ENCODE data around the gene STK33. TPM values are rescaled to one million over a fixed set of nuclear protein-coding genes. Genes with fewer than 3 reads are reported as not detected.

STK33 gene
- total RNA-seq, 1 donor from 2014 or later, result 23.9 TPM

- no peak for ATAC-seq
- DNase-seq (ENCODE audit: missing footprints), result no peak
- intact Hi-C loops (cut with DNase I), result no loop called here
Observed at GRCh38 chr11:8387141-8387540, 206.9 kb downstream of the STK33 start.

- no peak for DNase-seq (ENCODE audit: missing footprints)
- intact Hi-C loops (cut with DNase I), result no loop called here
- no peak for ATAC-seq
Observed at GRCh38 chr11:8386134-8386864, 207.7 kb downstream of the STK33 start.

DNA sequence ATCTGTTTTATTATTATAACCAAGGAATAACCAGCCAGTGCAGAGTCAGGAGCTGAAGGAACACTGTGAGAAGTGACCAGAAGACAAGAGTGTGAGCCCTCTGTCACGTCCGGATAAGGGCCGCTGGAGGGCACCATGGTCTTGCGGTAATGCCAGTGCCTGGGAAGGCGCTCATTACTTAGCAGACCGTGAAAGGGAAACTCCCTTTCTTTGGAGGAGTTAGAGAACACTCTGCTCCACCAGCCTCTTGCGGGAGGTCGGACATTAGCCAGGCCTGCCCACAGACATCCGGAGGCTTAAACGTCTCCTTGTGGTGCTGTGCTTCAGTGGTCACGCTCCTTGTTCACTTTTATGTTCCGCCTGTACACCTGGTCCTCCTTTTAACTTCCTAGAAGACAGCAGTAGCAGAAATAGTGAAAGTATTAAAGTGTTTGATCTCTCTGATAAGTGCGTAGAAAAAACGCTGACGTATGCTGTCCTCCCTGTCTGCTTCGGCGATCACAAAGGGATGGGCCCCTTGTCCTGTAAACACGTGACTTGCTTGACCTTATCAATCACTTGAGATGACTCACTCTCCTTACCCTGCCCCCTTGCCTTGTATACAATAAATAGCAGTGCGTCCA lies 209.7 kb downstream of the STK33 start:
- no peak for ATAC-seq
- DNase-seq (ENCODE audit: missing footprints), result no peak
- intact Hi-C loops (cut with DNase I), result no loop called here

DNA sequence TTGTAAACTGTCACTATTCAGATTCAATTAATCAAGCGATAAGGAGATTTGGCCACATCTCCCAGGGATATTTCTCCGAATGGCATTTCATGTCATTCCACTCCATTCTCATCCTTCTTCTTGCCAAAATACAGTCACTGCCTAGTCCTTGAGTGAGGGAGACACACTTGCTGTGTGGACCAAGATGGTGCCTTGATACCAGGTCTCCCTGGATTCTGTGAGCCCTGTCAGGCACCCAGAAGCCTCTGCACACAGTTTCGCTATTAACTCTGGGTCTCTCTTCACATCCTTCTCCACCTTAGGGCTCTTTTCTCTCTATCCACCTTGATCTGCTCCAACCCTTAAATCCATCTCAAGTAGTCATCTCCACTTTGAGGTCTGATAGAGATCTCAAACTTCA lies 210.4 kb downstream of the STK33 start:
- no peak for ATAC-seq
- DNase-seq (ENCODE audit: missing footprints), result no peak
- intact Hi-C loops (cut with DNase I), result no loop called here

DNA sequence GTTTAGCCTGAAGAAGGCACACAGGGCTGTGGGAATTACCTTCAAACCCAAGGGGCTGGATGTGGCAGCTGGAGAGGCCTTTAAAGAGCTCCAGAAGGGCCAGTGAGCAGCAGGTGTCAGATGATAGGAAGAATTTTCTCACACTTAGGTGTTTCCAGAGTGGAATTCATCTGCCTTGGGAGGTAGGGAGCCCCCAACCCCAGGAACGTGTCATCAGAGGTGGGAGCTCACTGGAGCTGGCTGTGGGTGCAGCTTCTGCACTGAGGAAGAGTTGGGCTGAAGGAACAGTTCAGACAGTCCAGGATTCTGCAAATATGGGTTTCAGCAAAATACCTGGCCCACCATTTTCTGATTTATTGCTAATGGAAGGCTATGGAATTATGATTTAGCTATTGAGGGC lies 210.8 kb downstream of the STK33 start:
- intact Hi-C loops (cut with DNase I), result no loop called here
- ATAC-seq, result no peak
- DNase-seq (ENCODE audit: missing footprints), result no peak

DNA sequence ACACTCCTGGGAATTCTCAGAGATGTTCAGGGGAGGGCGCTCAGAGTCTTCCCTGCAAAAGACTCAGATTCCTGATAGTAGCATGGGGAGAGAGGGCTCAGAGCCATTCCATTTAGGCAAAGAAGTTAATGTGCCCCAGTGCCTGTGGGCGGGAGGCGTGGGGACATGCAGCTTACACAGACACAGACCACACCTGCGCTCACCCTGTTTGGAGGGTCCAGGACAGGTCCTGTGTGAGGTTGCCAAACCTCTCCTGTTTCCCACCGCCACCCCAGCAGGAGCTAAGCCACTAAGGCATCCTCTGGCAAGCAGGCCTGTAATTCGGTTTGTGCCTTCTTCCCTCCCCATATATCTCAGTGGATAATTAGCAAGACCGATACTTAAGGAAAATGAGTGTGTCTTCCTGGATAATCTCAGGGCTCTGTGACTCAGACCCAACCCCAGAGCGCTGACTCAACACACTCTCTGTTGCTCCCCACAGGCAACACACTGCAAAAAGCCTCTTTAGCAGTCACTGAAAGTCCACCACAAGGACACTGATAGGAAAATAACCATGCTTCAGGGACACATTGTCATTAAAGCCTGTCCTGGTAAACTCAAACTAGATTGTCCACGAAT lies 211.5 kb downstream of the STK33 start:
- DNase-seq (ENCODE audit: missing footprints) (no peak), ATAC-seq (no peak)
- intact Hi-C loops (cut with DNase I), result no loop called here

GRCh38 chr11:8381871-8382396 lies 212.1 kb downstream of the STK33 start:
- DNase-seq (ENCODE audit: missing footprints) (no peak), ATAC-seq (no peak)
- intact Hi-C loops (cut with DNase I), result no loop called here

DNA sequence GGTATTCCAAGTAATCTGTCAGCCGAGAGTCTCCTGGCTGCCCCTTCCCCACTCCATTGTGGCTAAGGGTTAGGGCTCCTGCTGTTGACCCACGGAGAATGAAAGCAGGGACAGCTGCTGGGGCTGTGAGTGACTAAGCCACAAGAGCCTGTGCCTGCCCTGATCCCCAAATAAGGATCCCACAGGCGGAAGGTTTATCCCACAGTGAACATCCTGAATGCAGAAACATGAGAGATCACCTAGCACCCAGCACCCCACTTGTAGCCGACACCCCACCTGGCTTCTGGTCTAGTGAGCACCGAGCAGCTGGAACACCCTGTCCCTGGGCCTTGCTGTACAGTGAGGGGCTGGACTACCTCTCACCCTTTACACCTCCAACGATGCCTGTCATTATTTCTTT lies 212.7 kb downstream of the STK33 start:
- DNase-seq (ENCODE audit: missing footprints), result no peak
- intact Hi-C loops (cut with DNase I), result no loop called here
- no peak for ATAC-seq

- no peak for ATAC-seq
- intact Hi-C loops (cut with DNase I), result no loop called here
- no peak for DNase-seq (ENCODE audit: missing footprints)
Observed at GRCh38 chr11:8375932-8376331, 218.1 kb downstream of the STK33 start.

DNA sequence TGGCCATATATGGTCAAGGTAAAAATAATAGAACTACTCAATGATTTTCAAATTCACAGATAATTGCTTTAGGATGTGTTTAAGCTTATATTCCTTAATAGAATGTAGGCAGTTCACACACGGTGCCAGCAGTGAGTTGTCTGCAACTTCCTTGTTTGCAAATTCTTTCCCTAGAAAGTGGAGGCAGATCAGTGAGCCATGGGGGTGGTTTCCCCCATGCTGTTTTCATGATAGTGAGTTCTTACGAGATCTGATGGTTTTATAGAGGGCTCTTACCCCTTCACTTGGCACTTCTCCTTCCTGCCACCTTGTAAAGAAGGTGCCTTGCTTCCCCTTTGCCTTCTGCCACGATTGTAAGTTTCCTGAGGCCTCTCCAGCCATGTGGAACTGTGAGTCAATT lies 218.6 kb downstream of the STK33 start:
- ATAC-seq (no peak), DNase-seq (ENCODE audit: missing footprints) (no peak)
- intact Hi-C loops (cut with DNase I), result no loop called here

- ATAC-seq, result no peak
- intact Hi-C loops (cut with DNase I), result no loop called here
- DNase-seq (ENCODE audit: missing footprints), result no peak
Observed at GRCh38 chr11:8374716-8375115, 219.3 kb downstream of the STK33 start.

DNA sequence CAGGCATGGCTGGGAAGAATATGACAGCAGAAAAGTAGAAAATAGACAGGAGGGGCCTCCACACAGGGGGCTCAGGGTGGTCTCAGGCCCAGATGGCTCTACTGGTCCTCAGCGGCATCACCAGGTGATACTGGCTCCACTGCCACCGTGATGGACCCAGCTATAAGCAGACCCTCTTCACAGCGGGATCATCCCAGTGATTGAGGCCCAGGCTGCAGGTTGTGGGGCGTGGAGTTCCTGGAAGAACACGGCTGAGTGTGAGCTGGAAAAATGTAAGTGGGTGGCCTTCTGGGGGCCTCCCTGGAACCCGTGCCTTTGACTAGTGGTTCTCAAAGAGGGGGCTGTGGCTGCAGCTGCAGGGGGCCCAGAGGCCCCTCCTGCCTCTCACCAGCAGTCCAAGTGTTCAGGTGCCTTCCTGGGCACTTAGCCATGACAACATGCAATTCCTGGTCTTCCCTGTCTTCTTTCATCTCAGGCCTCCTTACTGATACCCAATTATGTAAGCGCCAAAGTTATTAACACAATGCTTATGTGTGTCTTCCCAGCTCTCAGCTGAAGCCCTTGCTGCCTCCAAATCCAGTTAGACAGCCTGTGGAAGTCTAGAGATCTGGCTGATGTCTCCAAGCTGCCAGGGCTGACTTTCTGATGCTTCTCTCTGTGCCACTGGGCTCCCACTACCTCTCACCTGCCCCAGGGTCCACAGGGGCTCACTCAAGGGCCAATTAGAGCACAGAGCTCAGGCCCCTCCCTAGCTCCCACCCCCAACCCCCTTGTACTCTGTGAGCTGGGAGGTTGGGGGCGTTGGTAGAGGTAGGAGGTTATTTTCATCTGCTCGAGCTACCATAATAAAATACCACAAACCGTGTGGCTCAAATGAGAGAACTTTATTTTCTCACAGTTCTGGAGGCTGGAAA lies 220.3 kb downstream of the STK33 start:
- ATAC-seq, result no peak
- intact Hi-C loops (cut with DNase I), result no loop called here
- no peak for DNase-seq (ENCODE audit: missing footprints)

GRCh38 chr11:8372641-8373381 lies 221.2 kb downstream of the STK33 start:
- intact Hi-C loops (cut with DNase I), result no loop called here
- ATAC-seq, result no peak
- DNase-seq (ENCODE audit: missing footprints), result no peak

- DNase-seq (ENCODE audit: missing footprints) (no peak), ATAC-seq (no peak)
- intact Hi-C loops (cut with DNase I), result no loop called here
Observed at GRCh38 chr11:8371516-8371884, 222.5 kb downstream of the STK33 start.

GRCh38 chr11:8370812-8371515 lies 223.1 kb downstream of the STK33 start:
- no peak for DNase-seq (ENCODE audit: missing footprints)
- no peak for ATAC-seq
- intact Hi-C loops (cut with DNase I), result no loop called here

GRCh38 chr11:8369592-8370205 lies 224.3 kb downstream of the STK33 start:
- DNase-seq (ENCODE audit: missing footprints) (no peak), ATAC-seq (no peak)
- intact Hi-C loops (cut with DNase I), result no loop called here

GRCh38 chr11:8368772-8369171 lies 225.3 kb downstream of the STK33 start:
- ATAC-seq, result no peak
- intact Hi-C loops (cut with DNase I), result no loop called here
- DNase-seq (ENCODE audit: missing footprints), result no peak

DNA sequence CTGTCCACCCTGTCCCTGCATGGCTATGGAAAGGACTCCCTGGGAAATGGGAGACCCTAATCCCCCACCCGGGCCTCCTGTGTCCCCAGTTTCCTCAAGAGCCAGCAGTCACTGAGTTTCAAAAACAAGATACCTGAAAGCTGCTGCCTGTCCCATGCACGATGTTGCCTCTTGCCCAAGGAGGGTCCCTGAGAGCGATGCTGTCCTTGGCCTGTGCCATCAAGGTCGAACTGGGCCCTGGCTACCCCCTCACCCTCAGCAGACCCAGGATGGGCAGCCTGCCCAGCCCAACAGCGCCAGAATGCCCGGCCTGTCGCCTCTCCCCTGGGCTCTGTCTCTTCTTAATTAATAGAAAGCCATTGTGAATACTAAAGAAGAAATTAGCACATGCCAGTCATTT lies 225.8 kb downstream of the STK33 start:
- intact Hi-C loops (cut with DNase I), result no loop called here
- no peak for ATAC-seq

More for the DNA sequence above, 225.8 kb downstream of the STK33 start:
- no peak for DNase-seq (ENCODE audit: missing footprints)

Data from Right ventricle myocardium inferior (tissue), 1 donor.